ENCODE data around the gene TRDMT1. TPM values are rescaled to one million over a fixed set of nuclear protein-coding genes. Genes with fewer than 3 reads are reported as not detected.

The TRDMT1 gene
- total RNA-seq, 1 donor from 2014 or later: 10.5 TPM

GRCh38 chr10:17181110-17181509 is 20.4 kb downstream of the TRDMT1 start:
- intact Hi-C loops (cut with micrococcal nuclease): no loop called here

- intact Hi-C loops (cut with micrococcal nuclease): loop anchor here (10.0 kb wide), 1 partner anchor 334 kb away; no protein-coding TSS in a partner anchor
These were observed 22.5 kb downstream of the TRDMT1 start for GRCh38 chr10:17179002-17179401.

GRCh38 chr10:17178006-17178405 is 23.5 kb downstream of the TRDMT1 start:
- intact Hi-C loops (cut with micrococcal nuclease): loop anchor here (10.0 kb wide), 1 partner anchor 333 kb away; no protein-coding TSS in a partner anchor

GRCh38 chr10:17177014-17177413 is 24.5 kb downstream of the TRDMT1 start:
- intact Hi-C loops (cut with micrococcal nuclease): loop anchor here (10.0 kb wide), 1 partner anchor 332 kb away; no protein-coding TSS in a partner anchor

GRCh38 chr10:17176091-17176490 is 25.4 kb downstream of the TRDMT1 start:
- intact Hi-C loops (cut with micrococcal nuclease): loop anchor here (10.0 kb wide), 1 partner anchor 331 kb away; no protein-coding TSS in a partner anchor

GRCh38 chr10:17175551-17175950 is 25.9 kb downstream of the TRDMT1 start:
- intact Hi-C loops (cut with micrococcal nuclease): loop anchor here (10.0 kb wide), 1 partner anchor 331 kb away; no protein-coding TSS in a partner anchor

GRCh38 chr10:17174626-17175025 is 26.8 kb downstream of the TRDMT1 start:
- intact Hi-C loops (cut with micrococcal nuclease): loop anchor here (10.0 kb wide), 1 partner anchor 330 kb away; no protein-coding TSS in a partner anchor

GRCh38 chr10:17171141-17171641 is 30.3 kb downstream of the TRDMT1 start:
- intact Hi-C loops (cut with micrococcal nuclease): loop anchor here (10.0 kb wide), 1 partner anchor 326 kb away; no protein-coding TSS in a partner anchor

GRCh38 chr10:17169803-17170202 is 31.7 kb downstream of the TRDMT1 start:
- intact Hi-C loops (cut with micrococcal nuclease): loop anchor here (10.0 kb wide), 1 partner anchor 325 kb away; no protein-coding TSS in a partner anchor

- intact Hi-C loops (cut with micrococcal nuclease): no loop called here
These were observed 34.8 kb downstream of the TRDMT1 start for GRCh38 chr10:17166699-17167098.

GRCh38 chr10:17162828-17163227 is 38.6 kb downstream of the TRDMT1 start:
- intact Hi-C loops (cut with micrococcal nuclease): no loop called here

GRCh38 chr10:17161775-17162174 is 39.7 kb downstream of the TRDMT1 start:
- intact Hi-C loops (cut with micrococcal nuclease): no loop called here

- intact Hi-C loops (cut with micrococcal nuclease): no loop called here
These were observed 44.4 kb downstream of the TRDMT1 start for GRCh38 chr10:17157024-17157423.

- intact Hi-C loops (cut with micrococcal nuclease): no loop called here
These were observed 45.6 kb downstream of the TRDMT1 start for GRCh38 chr10:17155826-17156225.

- intact Hi-C loops (cut with micrococcal nuclease): no loop called here
These were observed 47.4 kb downstream of the TRDMT1 start for GRCh38 chr10:17154116-17154515.

GRCh38 chr10:17153321-17153720 is 48.2 kb downstream of the TRDMT1 start:
- intact Hi-C loops (cut with micrococcal nuclease): no loop called here

GRCh38 chr10:17151716-17152115 is 49.8 kb downstream of the TRDMT1 start:
- intact Hi-C loops (cut with micrococcal nuclease): no loop called here

GRCh38 chr10:17147884-17148489 is 53.5 kb downstream of the TRDMT1 start:
- intact Hi-C loops (cut with micrococcal nuclease): loop anchor here (10.0 kb wide), 1 partner anchor 57 kb away; the partner anchor contains the start of gene TRDMT1

GRCh38 chr10:17146892-17147291 is 54.6 kb downstream of the TRDMT1 start:
- intact Hi-C loops (cut with micrococcal nuclease): loop anchor here (10.0 kb wide), 1 partner anchor 58 kb away; the partner anchor contains the start of gene TRDMT1

- intact Hi-C loops (cut with micrococcal nuclease): loop anchor here (2.0 to 10.0 kb wide), 3 partner anchors 60 to 142 kb away; partner anchors contain the start of gene TRDMT1
These were observed 56.2 kb downstream of the TRDMT1 start for GRCh38 chr10:17145239-17145638.

- intact Hi-C loops (cut with micrococcal nuclease): loop anchor here (1.0 to 10.0 kb wide), 4 partner anchors 60 to 142 kb away; partner anchors contain the start of gene TRDMT1
These were observed 56.7 kb downstream of the TRDMT1 start for GRCh38 chr10:17144757-17145156.

- intact Hi-C loops (cut with micrococcal nuclease): loop anchor here (1.0 to 10.0 kb wide), 4 partner anchors 61 to 141 kb away; partner anchors contain the start of gene TRDMT1
These were observed 57.4 kb downstream of the TRDMT1 start for GRCh38 chr10:17144032-17144431.

Data from T-helper 2 cell treated with Interferon-gamma antibody and Interleukin-4, amounts not matched to agents 100 ng/mL and 5 ng/mL, for 36 hours (primary cell).